HepG2 (cell line): ENCODE data around the gene AP5B1. TPM values are rescaled to one million over a fixed set of nuclear protein-coding genes. Genes with fewer than 3 reads are reported as not detected.

Experiments used
- ARID3A ChIP-seq: IDR thresholded peaks from 2 replicates; pipeline ENCODE4 v1.6.1; 2012; ENCODE audit warnings: low read depth, low read length, improper control_type of control experiment
- BHLHE40 ChIP-seq: IDR thresholded peaks from 2 replicates; pipeline ENCODE4 v1.6.1; 2011; ENCODE audit warnings: low read length, improper control_type of control experiment
- CBX2 ChIP-seq, 2 experiments: fragments of 200-600 bp in 1 of 2; sonication (generic); formaldehyde crosslinking in 1 of 2; IDR thresholded peaks; 2 replicates each; pipeline versions ENCODE4 v1.7.0 to v1.8.1; 2018 to 2022; ENCODE audit warnings: low read depth in 2 of 2, low read length in 1 of 2, mild to moderate bottlenecking in 1 of 2, missing genetic modification reagents in 1 of 2
- DRAP1 ChIP-seq: IDR thresholded peaks from 2 replicates; pipeline ENCODE4 v1.6.1; 2016; ENCODE audit warnings: missing genetic modification reagents, missing compliant biosample characterization
- ETV6 ChIP-seq: sonication (generic); formaldehyde crosslinking; conservative IDR thresholded peaks from 2 replicates; pipeline ENCODE4 v1.4.0; 2020; ENCODE audit warnings: missing genetic modification reagents
- EZH2 ChIP-seq: conservative IDR thresholded peaks from 2 replicates; pipeline ENCODE4 v1.6.1; 2012; ENCODE audit warnings: mild to moderate bottlenecking, low read depth, low read length, moderate library complexity
- HOXA9 ChIP-seq: sonication (generic); formaldehyde crosslinking; IDR thresholded peaks from 2 replicates; pipeline ENCODE4 v1.8.1; 2022; ENCODE audit warnings: missing genetic modification reagents, mild to moderate bottlenecking, moderate library complexity, borderline replicate concordance
- ISL2 ChIP-seq: sonication (generic); formaldehyde crosslinking; IDR thresholded peaks from 2 replicates; pipeline ENCODE4 v1.5.0; 2020; ENCODE audit warnings: missing genetic modification reagents
- JUND ChIP-seq: sonication (generic); formaldehyde crosslinking; IDR thresholded peaks from 2 replicates; pipeline ENCODE4 v1.8.0; 2022; ENCODE audit warnings: mild to moderate bottlenecking, missing genetic modification reagents
- NR2F1 ChIP-seq, 2 experiments: fragments of 450-650 bp in 1 of 2; formaldehyde crosslinking in 1 of 2; IDR thresholded peaks; 2 replicates each; pipeline versions ENCODE4 v1.5.0 to v1.6.1; 2016 to 2020; ENCODE audit warnings: mild to moderate bottlenecking in 1 of 2, missing compliant biosample characterization in 1 of 2, missing genetic modification reagents in 1 of 2, moderate library complexity in 1 of 2
- PHF8 ChIP-seq: sonication (generic); formaldehyde crosslinking; IDR thresholded peaks from 2 replicates; pipeline ENCODE4 v1.5.0; 2020; ENCODE audit warnings: missing genetic modification reagents
- RARA ChIP-seq: IDR thresholded peaks from 2 replicates; pipeline ENCODE4 v1.6.1; 2016; ENCODE audit warnings: missing genetic modification reagents, missing compliant biosample characterization
- RFXANK ChIP-seq: IDR thresholded peaks from 2 replicates; pipeline ENCODE4 v1.6.1; 2016
- SMAD1 ChIP-seq: sonication (generic); formaldehyde crosslinking; IDR thresholded peaks from 2 replicates; pipeline ENCODE4 v1.4.0; 2020; ENCODE audit warnings: missing genetic modification reagents, low read depth, mild to moderate bottlenecking, borderline replicate concordance
- SMAD3 ChIP-seq: sonication (generic); formaldehyde crosslinking; IDR thresholded peaks from 2 replicates; pipeline ENCODE4 v1.4.0; 2020; ENCODE audit warnings: missing genetic modification reagents
- SMARCE1 ChIP-seq: fragments of 450-650 bp; IDR thresholded peaks from 2 replicates; pipeline ENCODE4 v1.6.1; 2017; ENCODE audit warnings: borderline replicate concordance
- ZNF142 ChIP-seq: sonication (generic); formaldehyde crosslinking; IDR thresholded peaks from 2 replicates; pipeline ENCODE4 v1.4.0; 2020; ENCODE audit warnings: missing genetic modification reagents
- ZNF160 ChIP-seq: sonication (generic); formaldehyde crosslinking; IDR thresholded peaks from 2 replicates; pipeline ENCODE4 v1.8.0; 2022; ENCODE audit warnings: mild to moderate bottlenecking, inconsistent platforms, missing genetic modification reagents
- ZNF567 ChIP-seq: sonication (generic); formaldehyde crosslinking; IDR thresholded peaks from 2 replicates; pipeline ENCODE4 v1.8.1; 2023; ENCODE audit warnings: mild to moderate bottlenecking, missing genetic modification reagents, borderline replicate concordance
- ZNF574 ChIP-seq: sonication (generic); formaldehyde crosslinking; IDR thresholded peaks from 2 replicates; pipeline ENCODE4 v1.4.0; 2020; ENCODE audit warnings: missing genetic modification reagents
- ZSCAN25 ChIP-seq: sonication (generic); formaldehyde crosslinking; IDR thresholded peaks from 2 replicates; pipeline ENCODE4 v1.8.0; 2022; ENCODE audit warnings: mild to moderate bottlenecking, missing genetic modification reagents
- polyA plus RNA-seq, 8 experiments: library from polyadenylated mRNA; depleted of rRNA in 3 of 8; stranded (reverse) in 7 of 8; unstranded in 1 of 8; fragments of >200 nt; fragmentation: Illumina TruSeq in 4 of 8; extraction: Trizol in 4 of 8; gene quantifications; 2 replicates each; pipeline versions ENCODE4 v1.2.1 to v1.2.3, GENCODE V29; 2011 to 2016; ENCODE audit warnings: low read depth in 4 of 8, missing spikeins in 1 of 8, mixed read lengths in 1 of 8; ENCODE audit not compliant: insufficient read depth in 1 of 8
- total RNA-seq, 5 experiments: library from RNA; depleted of rRNA; stranded (reverse); fragments of >200 nt; fragmentation: Illumina TruSeq; extraction: Trizol; gene quantifications; 2 replicates each; pipeline ENCODE4 v1.2.3, GENCODE V29; 2016; ENCODE audit warnings: low read depth in 1 of 5

AP5B1 gene
- total and polyA plus RNA-seq, 2 of the 13 experiments (the other 11 are each of a cell fraction or from before 2014, with no cell fraction given) = 1.7 to 4.4 TPM

- no peak for TF ChIP-seq PHF8 (CRISPR knock-in tag)
- TF ChIP-seq SMAD3 (CRISPR knock-in tag) = no peak
- no peak for TF ChIP-seq EZH2
- peak; percentile 34; the same call in 1 of the 2 replicates for TF ChIP-seq BHLHE40
- no peak; a peak in 1 of 4 replicates for TF ChIP-seq NR2F1 (CRISPR knock-in tag; IDR thresholded peaks at IDR 0.05)
- no peak for TF ChIP-seq ETV6 (CRISPR knock-in tag)
- TF ChIP-seq RARA (CRISPR knock-in tag) = peak; percentile 49
- no peak for TF ChIP-seq ZSCAN25 (CRISPR knock-in tag)
- TF ChIP-seq JUND (CRISPR knock-in tag) = no peak
- no peak for TF ChIP-seq ZNF160 (CRISPR knock-in tag)
- no peak for TF ChIP-seq RFXANK (CRISPR knock-in tag)
- TF ChIP-seq DRAP1 = no peak
- no peak for TF ChIP-seq SMAD1 (CRISPR knock-in tag)
- no peak for TF ChIP-seq CBX2 (IDR thresholded peaks at IDR 0.05; ENCODE audit: low read depth, low read length)
- TF ChIP-seq CBX2 (CRISPR knock-in tag; IDR thresholded peaks at IDR 0.05; ENCODE audit: low read depth) = no peak
- TF ChIP-seq ARID3A = no peak
- no peak for TF ChIP-seq SMARCE1
- TF ChIP-seq ZNF574 (CRISPR knock-in tag) = peak; percentile 25; the same call in 1 of the 2 replicates
- no peak for TF ChIP-seq ISL2 (CRISPR knock-in tag)
- TF ChIP-seq HOXA9 (CRISPR knock-in tag) = no peak
- no peak for TF ChIP-seq ZNF142 (CRISPR knock-in tag)
- TF ChIP-seq ZNF567 (CRISPR knock-in tag) = no peak
Observed at GRCh38 chr11:65821107-65821506, 40.3 kb upstream of the AP5B1 start (continued).
